Coronary artery (tissue), 2 donors: ENCODE results near the gene RAD51B.
"Not testable (repeated sequence)": the region's sequence is repeated elsewhere in the genome, so short reads cannot be mapped to it uniquely, and the experiment has no call there.

Source experiments
- DNase-seq: peaks from one replicate; pipeline ENCODE4 v3.0.0-alpha.2; 2017; ENCODE audit warnings: low spot score
- H3K27ac ChIP-seq, 2 donors: fragments of 200-600 bp; sonication (generic); one replicate each; pipeline ENCODE4 v1.5.1; 2016 to 2019
- H3K4me3 ChIP-seq: fragments of 200-600 bp; sonication (generic); 2 replicates; pipeline ENCODE4 v1.5.1; 2016; ENCODE audit warnings: mild to moderate bottlenecking, moderate library complexity
- CTCF ChIP-seq: fragments of 200-600 bp; sonication (generic); IDR thresholded peaks from one replicate; pipeline ENCODE4 v1.5.1; 2019; ENCODE audit warnings: antibody characterized with exemption

The RAD51B gene

GRCh38 chr14:68020493-68020892 lies 200.9 kb downstream of the RAD51B start:
- H3K27ac ChIP-seq, result no peak overlapping the region
- H3K4me3 ChIP-seq, result no peak overlapping the region
- TF ChIP-seq CTCF, result no peak
- DNase-seq, result no peak

- no peak for TF ChIP-seq CTCF
- Histone ChIP-seq H3K4me3 (no peak overlapping the region), H3K27ac (no peak overlapping the region)
- DNase-seq, result no peak
Measured at GRCh38 chr14:68020999-68021663, 201.6 kb downstream of the RAD51B start.

GRCh38 chr14:68027276-68027675 lies 207.7 kb downstream of the RAD51B start:
- no peak for DNase-seq
- no peak overlapping the region for H3K27ac ChIP-seq
- no peak overlapping the region for H3K4me3 ChIP-seq
- TF ChIP-seq CTCF, result no peak

- no peak for DNase-seq
- no peak overlapping the region for H3K4me3 ChIP-seq
- no peak for TF ChIP-seq CTCF
Measured at GRCh38 chr14:68028075-68028474, 208.5 kb downstream of the RAD51B start.

GRCh38 chr14:68031011-68031410 lies 211.4 kb downstream of the RAD51B start:
- H3K27ac ChIP-seq, DNase-seq, H3K4me3 ChIP-seq: not testable (repeated sequence)

More at GRCh38 chr14:68028075-68028474, 208.5 kb downstream of the RAD51B start:
- no peak overlapping the region for H3K27ac ChIP-seq

- TF ChIP-seq CTCF, result no peak
- DNase-seq, result no peak
- H3K4me3 ChIP-seq, result no peak overlapping the region
- H3K27ac ChIP-seq, result peak overlapping the region; percentile 41 to 42
Measured at GRCh38 chr14:68032154-68032553, 212.6 kb downstream of the RAD51B start.

GRCh38 chr14:68033336-68033932 lies 213.9 kb downstream of the RAD51B start:
- Histone ChIP-seq H3K27ac (peak overlapping the region in 1 of 2 donors; percentile 71), H3K4me3 (no peak overlapping the region)
- no peak for TF ChIP-seq CTCF
- DNase-seq, result no peak
